NAMALWA (cell line): Measurements from ENCODE around the gene NOL6.
"Not testable (repeated sequence)": the region's sequence is repeated elsewhere in the genome, so short reads cannot be mapped to it uniquely, and the experiment has no call there.

Source experiments
- DNase-seq: peaks from one replicate; pipeline ENCODE4 v3.0.0-alpha.2; 2015; ENCODE audit warnings: low spot score

Gene NOL6

GRCh38 chr9:33472881-33473615 is 676 bp downstream of the NOL6 start:
- DNase-seq, result no peak

- no peak for DNase-seq
Observed at GRCh38 chr9:33472171-33472880, 1.4 kb downstream of the NOL6 start.

GRCh38 chr9:33471361-33471760 is 2.4 kb downstream of the NOL6 start:
- no peak for DNase-seq

GRCh38 chr9:33469891-33470290 is 3.8 kb downstream of the NOL6 start:
- DNase-seq, result no peak

GRCh38 chr9:33468797-33469621 is 4.7 kb downstream of the NOL6 start:
- DNase-seq, result no peak

- no peak for DNase-seq
Observed at GRCh38 chr9:33468215-33468730, 5.5 kb downstream of the NOL6 start.

- no peak for DNase-seq
Observed at GRCh38 chr9:33467526-33467925, 6.2 kb downstream of the NOL6 start.

- DNase-seq, result peak; percentile 58
Observed at GRCh38 chr9:33466565-33467495, 6.9 kb downstream of the NOL6 start.

GRCh38 chr9:33465596-33466564 is 7.8 kb downstream of the NOL6 start:
- DNase-seq, result no peak

GRCh38 chr9:33465096-33465495 is 8.6 kb downstream of the NOL6 start:
- DNase-seq, result no peak

GRCh38 chr9:33464045-33464636 is 9.6 kb downstream of the NOL6 start:
- no peak for DNase-seq

GRCh38 chr9:33463151-33463550 is 10.6 kb downstream of the NOL6 start:
- no peak for DNase-seq

- DNase-seq, result no peak
Observed at GRCh38 chr9:33461492-33461891, 12.2 kb downstream of the NOL6 start.

GRCh38 chr9:33460854-33461253 is 12.9 kb downstream of the NOL6 start:
- DNase-seq, result no peak

- no peak for DNase-seq
Observed at GRCh38 chr9:33459115-33459514, 14.6 kb downstream of the NOL6 start.

- no peak for DNase-seq
Observed at GRCh38 chr9:33458444-33458843, 15.3 kb downstream of the NOL6 start.

- DNase-seq, result no peak
Observed at GRCh38 chr9:33455945-33456344, 17.8 kb downstream of the NOL6 start.

- DNase-seq, result not testable (repeated sequence)
Observed at GRCh38 chr9:33455456-33455855, 18.3 kb downstream of the NOL6 start.

- DNase-seq, result not testable (repeated sequence)
Observed at GRCh38 chr9:33454661-33455026, 19.1 kb downstream of the NOL6 start.
